ENCODE data around the gene TPRG1. TPM values are rescaled to one million over a fixed set of nuclear protein-coding genes. Genes with fewer than 3 reads are reported as not detected.

Gene TPRG1
- total and polyA plus RNA-seq, 2 donors (not counting 3 experiments of a cell fraction or from before 2014, with no cell fraction given): 0.30 TPM; not detected in 1

- TF ChIP-seq POLR2A (IDR thresholded peaks at IDR 0.05; ENCODE audit: low read depth, low read length): no peak
- TF ChIP-seq GATA2 (IDR thresholded peaks at IDR 0.05; ENCODE audit: insufficient read depth, insufficient read length, low read depth, low read length): no peak
- TF ChIP-seq FOS (IDR thresholded peaks at IDR 0.05; ENCODE audit: borderline replicate concordance, insufficient read depth, low read length): no peak
- no peak for TF ChIP-seq EZH2 (IDR thresholded peaks at IDR 0.05; ENCODE audit: borderline replicate concordance, low read depth, low read length, severe bottlenecking)
- TF ChIP-seq MYC (IDR thresholded peaks at IDR 0.05; ENCODE audit: low read depth, low read length): no peak
- no peak for TF ChIP-seq POLR2AphosphoS5 (IDR thresholded peaks at IDR 0.05; ENCODE audit: insufficient read depth, low read depth, low read length)
- no peak for TF ChIP-seq JUN (IDR thresholded peaks at IDR 0.05; ENCODE audit: borderline replicate concordance, insufficient read depth, insufficient read length, low read depth)
- no peak for TF ChIP-seq CTCF (IDR thresholded peaks at IDR 0.05; ENCODE audit: extremely low read depth in 1 of 2, insufficient read depth in 1 of 2, low read depth in 1 of 2, low read length in 2 of 2)
- TF ChIP-seq MAX (IDR thresholded peaks at IDR 0.05; ENCODE audit: insufficient read depth, insufficient read length): no peak
- FAIRE-seq (no peak), DNase-seq (ENCODE audit: low read depth, low spot score) (no peak)
- ChIA-PET CTCF (no interaction called here), POLR2A (no interaction called here)
- Histone ChIP-seq H2AFZ (ENCODE audit: low read depth, low read length) (no peak overlapping the region), H3K79me2 (ENCODE audit: control insufficient read depth, insufficient read depth, low read length) (no peaks in the 10 kb centered on the region), H3K36me3 (ENCODE audit: control insufficient read depth in 2 of 2, extremely low read depth in 1 of 2, insufficient read depth in 2 of 2, low read length in 2 of 2) (no peaks in the 10 kb centered on the region), H3K4me3 (replicated peaks in 1 of 3; ENCODE audit: insufficient read depth in 1 of 3, low read depth in 1 of 3, low read length in 3 of 3) (no peak overlapping the region), H3K4me2 (ENCODE audit: insufficient read depth, low read length) (no peak overlapping the region), H3K27ac (ENCODE audit: insufficient read depth, low read depth, low read length) (no peak overlapping the region), H3K9me3 (replicated peaks; ENCODE audit: control insufficient read depth, insufficient read depth, low read length) (no peaks in the 10 kb centered on the region), H3K9me1 (replicated peaks; ENCODE audit: control insufficient read depth, extremely low read depth, insufficient read depth, low read length) (no peaks in the 10 kb centered on the region), H3K27me3 (ENCODE audit: control insufficient read depth in 2 of 2, insufficient read depth in 2 of 2, low read length in 2 of 2) (no peaks in the 10 kb centered on the region), H3K4me1 (ENCODE audit: control insufficient read depth, extremely low read depth, insufficient read depth, low read length) (no peaks in the 10 kb centered on the region), H3K9ac (replicated peaks; ENCODE audit: extremely low read depth, insufficient read depth, low read length) (no peak overlapping the region), H4K20me1 (replicated peaks; ENCODE audit: control insufficient read depth, extremely low read depth, insufficient read depth, low read length) (no peaks in the 10 kb centered on the region)
- dilution Hi-C loops (cut with MboI; ENCODE audit: extremely low pct_ligation_motif_present, low sequenced_read_pairs) (no loop called here), intact Hi-C loops (cut with micrococcal nuclease) (no loop called here)
- BruUV-seq (replicated peaks): no TSS peak
Observed at GRCh38 chr3:189330066-189330465, 158.3 kb downstream of the TPRG1 start.

Measured in endothelial cell of umbilical vein (primary cell).